Measurements from ENCODE around the gene STPG3. TPM values are rescaled to one million over a fixed set of nuclear protein-coding genes. Genes with fewer than 3 reads are reported as not detected.

STPG3 gene
- total and polyA plus RNA-seq, 2 of the 13 experiments (the other 11 are each of a cell fraction or from before 2014, with no cell fraction given), result not detected

- TF ChIP-seq, protein P1, sequence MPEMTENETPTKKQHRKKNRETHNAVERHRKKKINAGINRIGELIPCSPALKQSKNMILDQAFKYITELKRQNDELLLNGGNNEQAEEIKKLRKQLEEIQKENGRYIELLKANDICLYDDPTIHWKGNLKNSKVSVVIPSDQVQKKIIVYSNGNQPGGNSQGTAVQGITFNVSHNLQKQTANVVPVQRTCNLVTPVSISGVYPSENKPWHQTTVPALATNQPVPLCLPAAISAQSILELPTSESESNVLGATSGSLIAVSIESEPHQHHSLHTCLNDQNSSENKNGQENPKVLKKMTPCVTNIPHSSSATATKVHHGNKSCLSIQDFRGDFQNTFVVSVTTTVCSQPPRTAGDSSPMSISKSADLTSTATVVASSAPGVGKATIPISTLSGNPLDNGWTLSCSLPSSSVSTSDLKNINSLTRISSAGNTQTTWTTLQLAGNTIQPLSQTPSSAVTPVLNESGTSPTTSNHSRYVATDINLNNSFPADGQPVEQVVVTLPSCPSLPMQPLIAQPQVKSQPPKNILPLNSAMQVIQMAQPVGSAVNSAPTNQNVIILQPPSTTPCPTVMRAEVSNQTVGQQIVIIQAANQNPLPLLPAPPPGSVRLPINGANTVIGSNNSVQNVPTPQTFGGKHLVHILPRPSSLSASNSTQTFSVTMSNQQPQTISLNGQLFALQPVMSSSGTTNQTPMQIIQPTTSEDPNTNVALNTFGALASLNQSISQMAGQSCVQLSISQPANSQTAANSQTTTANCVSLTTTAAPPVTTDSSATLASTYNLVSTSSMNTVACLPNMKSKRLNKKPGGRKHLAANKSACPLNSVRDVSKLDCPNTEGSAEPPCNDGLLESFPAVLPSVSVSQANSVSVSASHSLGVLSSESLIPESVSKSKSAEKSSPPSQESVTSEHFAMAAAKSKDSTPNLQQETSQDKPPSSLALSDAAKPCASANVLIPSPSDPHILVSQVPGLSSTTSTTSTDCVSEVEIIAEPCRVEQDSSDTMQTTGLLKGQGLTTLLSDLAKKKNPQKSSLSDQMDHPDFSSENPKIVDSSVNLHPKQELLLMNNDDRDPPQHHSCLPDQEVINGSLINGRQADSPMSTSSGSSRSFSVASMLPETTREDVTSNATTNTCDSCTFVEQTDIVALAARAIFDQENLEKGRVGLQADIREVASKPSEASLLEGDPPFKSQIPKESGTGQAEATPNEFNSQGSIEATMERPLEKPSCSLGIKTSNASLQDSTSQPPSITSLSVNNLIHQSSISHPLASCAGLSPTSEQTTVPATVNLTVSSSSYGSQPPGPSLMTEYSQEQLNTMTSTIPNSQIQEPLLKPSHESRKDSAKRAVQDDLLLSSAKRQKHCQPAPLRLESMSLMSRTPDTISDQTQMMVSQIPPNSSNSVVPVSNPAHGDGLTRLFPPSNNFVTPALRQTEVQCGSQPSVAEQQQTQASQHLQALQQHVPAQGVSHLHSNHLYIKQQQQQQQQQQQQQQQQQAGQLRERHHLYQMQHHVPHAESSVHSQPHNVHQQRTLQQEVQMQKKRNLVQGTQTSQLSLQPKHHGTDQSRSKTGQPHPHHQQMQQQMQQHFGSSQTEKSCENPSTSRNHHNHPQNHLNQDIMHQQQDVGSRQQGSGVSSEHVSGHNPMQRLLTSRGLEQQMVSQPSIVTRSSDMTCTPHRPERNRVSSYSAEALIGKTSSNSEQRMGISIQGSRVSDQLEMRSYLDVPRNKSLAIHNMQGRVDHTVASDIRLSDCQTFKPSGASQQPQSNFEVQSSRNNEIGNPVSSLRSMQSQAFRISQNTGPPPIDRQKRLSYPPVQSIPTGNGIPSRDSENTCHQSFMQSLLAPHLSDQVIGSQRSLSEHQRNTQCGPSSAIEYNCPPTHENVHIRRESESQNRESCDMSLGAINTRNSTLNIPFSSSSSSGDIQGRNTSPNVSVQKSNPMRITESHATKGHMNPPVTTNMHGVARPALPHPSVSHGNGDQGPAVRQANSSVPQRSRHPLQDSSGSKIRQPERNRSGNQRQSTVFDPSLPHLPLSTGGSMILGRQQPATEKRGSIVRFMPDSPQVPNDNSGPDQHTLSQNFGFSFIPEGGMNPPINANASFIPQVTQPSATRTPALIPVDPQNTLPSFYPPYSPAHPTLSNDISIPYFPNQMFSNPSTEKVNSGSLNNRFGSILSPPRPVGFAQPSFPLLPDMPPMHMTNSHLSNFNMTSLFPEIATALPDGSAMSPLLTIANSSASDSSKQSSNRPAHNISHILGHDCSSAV (CRISPR knock-in tag; IDR thresholded peaks at IDR 0.05; ENCODE audit: borderline replicate concordance), result no peak
- TF ChIP-seq MLLT10 (CRISPR knock-in tag; IDR thresholded peaks at IDR 0.05), result no peak
- no peak for TF ChIP-seq NR3C1 (CRISPR knock-in tag; IDR thresholded peaks at IDR 0.05)
- no peak for TF ChIP-seq CHCHD3 (CRISPR knock-in tag; IDR thresholded peaks at IDR 0.05)
Measured at GRCh38 chr9:137235424-137236237, 15.5 kb upstream of the STPG3 start (continued).

Data from HepG2 (cell line).